Loucy (cell line): ENCODE measurements around the gene LLGL2.

Experiments
- H2AFZ ChIP-seq: fragments of 200-600 bp; sonication (generic); 2 replicates; pipeline ENCODE4 v1.6.0; 2016; ENCODE audit warnings: antibody characterized with exemption, mild to moderate bottlenecking, low read length, moderate library complexity
- H3F3A ChIP-seq: fragments of 200-600 bp; 2 replicates; pipeline ENCODE4 v1.6.0; 2016; ENCODE audit warnings: antibody characterized with exemption, low read depth, mild to moderate bottlenecking
- H3K27me3 ChIP-seq: fragments of 200-600 bp; sonication (generic); 2 replicates; pipeline ENCODE4 v1.6.1; 2014; ENCODE audit warnings: low read length, mild to moderate bottlenecking; ENCODE audit not compliant: insufficient read depth, poor library complexity, severe bottlenecking
- H3K36me3 ChIP-seq: fragments of 200-600 bp; sonication (generic); 2 replicates; pipeline ENCODE4 v1.6.1; 2016; ENCODE audit warnings: low read length; ENCODE audit not compliant: insufficient read depth
- H3K4me1 ChIP-seq: fragments of 200-600 bp; sonication (generic); 2 replicates; pipeline ENCODE4 v1.5.1; 2014; ENCODE audit warnings: low read length, mild to moderate bottlenecking; ENCODE audit not compliant: insufficient read depth, poor library complexity, severe bottlenecking
- H3K4me2 ChIP-seq: fragments of 200-600 bp; sonication (generic); 2 replicates; pipeline ENCODE4 v1.6.0; 2014; ENCODE audit warnings: antibody characterized with exemption, low read length, low read depth, mild to moderate bottlenecking; ENCODE audit not compliant: poor library complexity, severe bottlenecking
- H3K4me3 ChIP-seq: fragments of 200-600 bp; sonication (generic); 2 replicates; pipeline ENCODE4 v1.5.1; 2014; ENCODE audit warnings: low read length, mild to moderate bottlenecking, mixed read lengths; ENCODE audit not compliant: poor library complexity, severe bottlenecking
- H3K79me2 ChIP-seq: fragments of 200-600 bp; sonication (generic); 2 replicates; pipeline ENCODE4 v1.6.1; 2014; ENCODE audit warnings: low read length; ENCODE audit not compliant: insufficient read depth
- H3K9ac ChIP-seq: fragments of 200-600 bp; sonication (generic); 2 replicates; pipeline ENCODE4 v1.6.0; 2014; ENCODE audit warnings: mild to moderate bottlenecking, low read depth, low read length, moderate library complexity; ENCODE audit not compliant: poor library complexity, severe bottlenecking
- H3K9me2 ChIP-seq: fragments of 200-600 bp; sonication (generic); replicated peaks from 2 replicates; pipeline ENCODE4 v1.6.1; 2016; ENCODE audit warnings: low read depth, low read length, mixed read lengths
- H3K9me3 ChIP-seq: fragments of 200-600 bp; sonication (generic); 2 replicates; pipeline ENCODE4 v1.6.1; 2014; ENCODE audit warnings: mild to moderate bottlenecking, antibody characterized with exemption, low read length, low read depth; ENCODE audit not compliant: insufficient read depth
- H4K20me1 ChIP-seq: fragments of 200-600 bp; sonication (generic); 2 replicates; pipeline ENCODE4 v1.6.0; 2014; ENCODE audit warnings: antibody characterized with exemption, low read length, mild to moderate bottlenecking; ENCODE audit not compliant: insufficient read depth, poor library complexity, severe bottlenecking
- EZH2phosphoT487 ChIP-seq: fragments of 200-600 bp; IDR thresholded peaks from 2 replicates; pipeline ENCODE4 v1.6.1; 2018; ENCODE audit warnings: antibody characterized with exemption, mild to moderate bottlenecking, moderate library complexity, borderline replicate concordance
- TF ChIP-seq, protein P1 (sequence below): fragments of 200-600 bp; sonication (generic); conservative IDR thresholded peaks from 2 replicates; pipeline ENCODE4 v1.5.1; 2014; ENCODE audit warnings: mild to moderate bottlenecking, antibody characterized with exemption, low read length

The LLGL2 gene

DNA sequence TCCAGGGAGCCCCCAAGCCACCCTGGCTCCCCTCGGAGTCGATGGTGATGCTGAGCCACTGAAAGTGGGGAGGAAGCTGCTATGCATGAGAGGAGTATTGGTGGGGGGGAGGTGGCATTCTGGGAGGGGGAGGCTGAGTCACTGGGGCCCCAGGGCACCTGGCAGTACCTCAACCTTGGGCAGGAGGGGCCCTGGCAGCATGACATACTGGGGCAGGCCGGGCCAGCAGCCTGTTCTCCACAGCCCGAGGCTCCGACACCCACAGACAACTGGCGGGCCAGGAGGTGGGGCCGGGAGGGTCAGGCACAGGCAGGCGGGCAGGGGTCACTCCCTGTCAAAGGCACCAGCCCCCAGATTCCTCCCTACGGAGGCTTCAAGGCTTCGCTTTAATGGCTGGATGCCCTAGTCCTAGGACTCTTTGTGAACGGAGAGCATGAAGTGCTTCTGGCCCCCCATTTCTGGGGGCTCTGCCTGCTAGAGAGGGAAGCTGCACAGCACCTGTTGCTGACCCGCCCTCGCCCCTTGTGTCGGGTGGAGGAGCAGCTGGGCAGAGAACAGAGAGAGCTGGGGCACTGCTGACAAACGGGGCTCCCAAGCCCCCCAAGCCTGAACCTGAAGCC lies 11.1 kb upstream of the LLGL2 start:
- no peaks in the 10 kb centered on the region for H3K9me2 ChIP-seq
- H3K4me1 ChIP-seq: peaks cover 36% of the 10 kb centered on the region
- no peaks in the 10 kb centered on the region for H3K27me3 ChIP-seq
- H3K79me2 ChIP-seq: peaks cover 8% of the 10 kb centered on the region; the same call in 1 of the 2 replicates
- no peaks in the 10 kb centered on the region for H3K9me3 ChIP-seq
- no peaks in the 10 kb centered on the region for H3F3A ChIP-seq
- peak overlapping the region; percentile 99 for H3K4me2 ChIP-seq
- H4K20me1 ChIP-seq: peaks cover 13% of the 10 kb centered on the region
- H3K9ac ChIP-seq: peak overlapping the region; percentile 65
- no peaks in the 10 kb centered on the region for H3K36me3 ChIP-seq
- H3K4me3 ChIP-seq: peak overlapping the region; percentile 84
- no peak for TF ChIP-seq EZH2phosphoT487
- TF ChIP-seq, protein P1, sequence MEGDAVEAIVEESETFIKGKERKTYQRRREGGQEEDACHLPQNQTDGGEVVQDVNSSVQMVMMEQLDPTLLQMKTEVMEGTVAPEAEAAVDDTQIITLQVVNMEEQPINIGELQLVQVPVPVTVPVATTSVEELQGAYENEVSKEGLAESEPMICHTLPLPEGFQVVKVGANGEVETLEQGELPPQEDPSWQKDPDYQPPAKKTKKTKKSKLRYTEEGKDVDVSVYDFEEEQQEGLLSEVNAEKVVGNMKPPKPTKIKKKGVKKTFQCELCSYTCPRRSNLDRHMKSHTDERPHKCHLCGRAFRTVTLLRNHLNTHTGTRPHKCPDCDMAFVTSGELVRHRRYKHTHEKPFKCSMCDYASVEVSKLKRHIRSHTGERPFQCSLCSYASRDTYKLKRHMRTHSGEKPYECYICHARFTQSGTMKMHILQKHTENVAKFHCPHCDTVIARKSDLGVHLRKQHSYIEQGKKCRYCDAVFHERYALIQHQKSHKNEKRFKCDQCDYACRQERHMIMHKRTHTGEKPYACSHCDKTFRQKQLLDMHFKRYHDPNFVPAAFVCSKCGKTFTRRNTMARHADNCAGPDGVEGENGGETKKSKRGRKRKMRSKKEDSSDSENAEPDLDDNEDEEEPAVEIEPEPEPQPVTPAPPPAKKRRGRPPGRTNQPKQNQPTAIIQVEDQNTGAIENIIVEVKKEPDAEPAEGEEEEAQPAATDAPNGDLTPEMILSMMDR: no peak
- 0 out of 2 replicates have a peak overlapping the region, but pooled peaks have one; percentile 65 for H2AFZ ChIP-seq

GRCh38 chr17:75514919-75515495 lies 10.5 kb upstream of the LLGL2 start:
- Histone ChIP-seq H3K9me2 (no peaks in the 10 kb centered on the region), H3F3A (no peaks in the 10 kb centered on the region), H3K9ac (peak overlapping the region; percentile 65), H3K4me3 (peak overlapping the region; percentile 84), H3K79me2 (peaks cover 8% of the 10 kb centered on the region; the same call in 1 of the 2 replicates), H2AFZ (peak overlapping the region; percentile 65), H3K4me2 (peak overlapping the region; percentile 99), H4K20me1 (peaks cover 13% of the 10 kb centered on the region), H3K36me3 (no peaks in the 10 kb centered on the region), H3K4me1 (peaks cover 36% of the 10 kb centered on the region), H3K9me3 (no peaks in the 10 kb centered on the region), H3K27me3 (no peaks in the 10 kb centered on the region)
- TF ChIP-seq, protein P1: no peak
- TF ChIP-seq EZH2phosphoT487: no peak

DNA sequence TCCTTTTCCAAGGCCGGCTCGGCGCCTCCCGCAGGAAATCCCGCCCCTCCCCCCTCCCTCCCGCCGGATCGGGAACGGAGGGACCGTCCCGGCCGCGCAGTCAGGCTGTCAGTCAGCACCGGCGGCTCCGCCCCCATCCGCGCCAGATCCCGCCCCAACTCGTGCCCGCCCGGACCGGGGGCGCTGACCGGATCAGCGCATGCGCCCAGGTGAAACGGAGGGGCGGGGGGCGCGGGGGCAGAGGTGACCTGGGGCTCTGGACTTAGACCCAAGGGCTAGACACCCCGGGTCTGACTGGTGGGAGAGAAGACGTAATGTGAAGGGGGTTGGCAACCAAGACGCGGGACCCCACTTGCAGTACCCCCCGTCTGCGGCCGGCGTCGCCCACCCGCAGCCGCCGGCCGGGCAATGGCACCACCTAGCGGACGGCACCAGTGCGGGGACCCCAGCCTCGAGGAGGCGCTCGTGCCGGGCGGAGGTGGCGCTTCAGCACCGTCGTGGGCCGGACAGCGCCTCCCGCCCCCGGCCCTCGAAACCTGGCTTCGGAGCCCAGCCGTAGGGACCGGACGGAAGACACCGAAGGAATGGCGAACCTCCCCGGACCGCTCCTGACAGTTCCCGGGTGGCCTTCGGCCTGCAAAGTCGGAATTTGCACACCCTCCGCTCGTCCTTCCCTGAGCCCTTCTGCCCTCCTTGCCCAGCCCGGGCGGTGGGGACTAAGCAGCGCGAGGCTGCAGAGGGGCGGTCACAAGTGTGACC lies 9.8 kb upstream of the LLGL2 start, which contains the start of gene CASKIN2:
TSS of gene CASKIN2 (minus strand) at position 42 of the 759 bp plus-strand sequence. CDS start 1,733 bp downstream, outside the sequence.
- Histone ChIP-seq H3F3A (no peaks in the 10 kb centered on the region), H4K20me1 (peaks cover 13% of the 10 kb centered on the region), H3K4me1 (peaks cover 36% of the 10 kb centered on the region), H3K79me2 (peaks cover 8% of the 10 kb centered on the region; the same call in 1 of the 2 replicates), H3K4me3 (peak within 1 kb of the TSS; percentile 84), H3K4me2 (peak within 1 kb of the TSS; percentile 99), H2AFZ (peak within 1 kb of the TSS; percentile 85), H3K27me3 (no peaks in the 10 kb centered on the region), H3K36me3 (no peaks in the 10 kb centered on the region), H3K9me3 (no peaks in the 10 kb centered on the region), H3K9me2 (no peaks in the 10 kb centered on the region), H3K9ac (peak within 1 kb of the TSS; percentile 65)
- TF ChIP-seq, protein P1: peak; percentile 99
- TF ChIP-seq EZH2phosphoT487: no peak
